Esophagus muscularis mucosa (tissue), 3 donors: ENCODE results near the gene GJB6.

Experiments used
- EP300 ChIP-seq: sonication (generic); formaldehyde crosslinking; IDR thresholded peaks from one replicate; pipeline ENCODE4 v1.6.1; 2017; ENCODE audit warnings: antibody characterized with exemption
- TF ChIP-seq, protein P1 (sequence below), 3 experiments: fragments of 200-600 bp in 2 of 3; fragments of 450-650 bp in 1 of 3; sonication (generic) in 2 of 3; IDR thresholded peaks; one replicate each; pipeline ENCODE4 v1.5.1; 2017 to 2019; ENCODE audit warnings: antibody characterized with exemption in 3 of 3, mild to moderate bottlenecking in 2 of 3, moderate library complexity in 1 of 3

GRCh38 chr13:20271441-20271840 lies 39.3 kb upstream of the GJB6 start:
- TF ChIP-seq, protein P1, sequence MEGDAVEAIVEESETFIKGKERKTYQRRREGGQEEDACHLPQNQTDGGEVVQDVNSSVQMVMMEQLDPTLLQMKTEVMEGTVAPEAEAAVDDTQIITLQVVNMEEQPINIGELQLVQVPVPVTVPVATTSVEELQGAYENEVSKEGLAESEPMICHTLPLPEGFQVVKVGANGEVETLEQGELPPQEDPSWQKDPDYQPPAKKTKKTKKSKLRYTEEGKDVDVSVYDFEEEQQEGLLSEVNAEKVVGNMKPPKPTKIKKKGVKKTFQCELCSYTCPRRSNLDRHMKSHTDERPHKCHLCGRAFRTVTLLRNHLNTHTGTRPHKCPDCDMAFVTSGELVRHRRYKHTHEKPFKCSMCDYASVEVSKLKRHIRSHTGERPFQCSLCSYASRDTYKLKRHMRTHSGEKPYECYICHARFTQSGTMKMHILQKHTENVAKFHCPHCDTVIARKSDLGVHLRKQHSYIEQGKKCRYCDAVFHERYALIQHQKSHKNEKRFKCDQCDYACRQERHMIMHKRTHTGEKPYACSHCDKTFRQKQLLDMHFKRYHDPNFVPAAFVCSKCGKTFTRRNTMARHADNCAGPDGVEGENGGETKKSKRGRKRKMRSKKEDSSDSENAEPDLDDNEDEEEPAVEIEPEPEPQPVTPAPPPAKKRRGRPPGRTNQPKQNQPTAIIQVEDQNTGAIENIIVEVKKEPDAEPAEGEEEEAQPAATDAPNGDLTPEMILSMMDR (IDR thresholded peaks at IDR 0.05): no peak
- no peak for TF ChIP-seq EP300
